ENCODE data around the gene VPS26C.

Gene VPS26C

DNA sequence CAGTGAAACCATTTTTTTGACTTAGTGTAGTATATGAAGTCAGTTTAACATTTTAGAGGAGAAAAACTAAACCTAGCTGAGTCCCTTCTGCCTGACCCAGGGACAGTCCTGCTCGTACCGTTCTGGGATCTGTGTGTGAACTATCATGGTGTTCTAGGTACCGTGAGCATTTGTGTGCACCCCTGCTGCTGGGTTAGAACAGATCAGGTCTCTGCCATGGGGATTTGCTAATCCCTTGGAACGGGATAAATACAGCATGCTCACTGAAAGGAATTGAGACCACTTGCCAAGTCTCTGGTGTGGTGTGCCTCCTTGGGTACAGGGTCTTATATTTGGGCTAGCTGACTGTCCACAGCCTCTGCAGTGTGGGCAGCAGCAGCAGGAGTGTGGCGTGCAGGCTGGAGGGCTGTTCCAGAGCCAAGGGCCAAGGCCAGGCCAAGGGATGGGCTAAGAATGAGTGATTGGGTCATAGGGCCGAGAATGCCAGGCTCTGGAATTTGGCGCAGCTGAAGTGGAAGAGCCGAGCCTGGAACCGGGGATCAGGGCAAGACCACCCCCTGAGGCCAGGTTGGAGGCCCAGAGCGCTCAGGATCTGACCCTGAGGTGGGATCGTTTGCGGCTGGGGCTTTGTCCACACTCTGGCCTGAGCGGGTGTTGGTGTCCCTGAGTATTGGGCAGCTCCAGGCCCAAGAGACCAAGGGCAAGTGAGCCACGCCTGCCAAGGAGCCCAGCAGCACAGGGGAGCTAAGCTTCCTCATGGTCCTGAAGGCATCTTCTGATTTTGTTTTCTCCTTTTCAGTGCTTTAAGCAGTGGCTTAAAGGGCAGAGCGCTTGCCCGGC, 66.3 kb downstream of the VPS26C start:
- no peak for DNase-seq

DNA sequence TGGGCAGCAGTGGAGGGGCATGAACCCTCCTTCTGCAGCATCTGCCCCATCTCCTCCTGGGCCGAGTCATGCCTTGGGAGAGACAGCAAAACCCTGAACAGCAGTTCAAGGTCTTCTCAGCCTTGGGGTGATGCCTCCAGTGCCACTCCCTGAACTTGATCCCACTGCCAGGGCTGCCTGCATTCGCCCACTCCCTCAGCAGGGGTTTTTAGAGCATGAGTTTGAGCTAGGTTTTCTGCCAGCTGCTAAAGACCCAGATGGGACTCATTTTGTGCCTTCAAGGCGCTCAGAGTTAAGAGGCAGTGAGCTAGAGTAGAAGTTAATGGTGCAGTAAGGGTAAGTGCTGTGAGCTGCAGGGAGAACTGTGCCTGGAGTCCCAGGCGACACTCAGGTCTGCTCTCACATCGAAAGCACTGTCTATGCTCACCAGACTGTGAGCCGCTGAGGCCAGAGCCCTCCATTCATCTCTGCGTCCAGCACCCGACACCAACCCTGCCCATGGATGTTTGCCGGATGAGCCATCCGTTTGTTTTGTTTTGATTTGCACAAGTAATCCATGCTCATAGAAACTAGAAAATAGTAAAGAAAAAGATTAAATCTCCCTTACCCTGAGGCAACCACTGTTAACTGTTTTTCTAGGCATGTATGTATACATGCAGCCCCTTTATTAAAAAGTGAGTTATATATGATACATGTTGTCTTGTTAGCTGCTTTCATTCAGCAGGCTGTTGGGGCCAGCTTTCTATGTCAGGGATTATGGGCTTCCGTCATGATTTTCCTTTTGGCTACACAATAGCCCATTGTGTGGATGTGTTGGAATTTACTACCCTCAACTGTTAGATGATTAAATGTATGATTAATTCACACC, 67.8 kb downstream of the VPS26C start:
- no peak for DNase-seq

DNA sequence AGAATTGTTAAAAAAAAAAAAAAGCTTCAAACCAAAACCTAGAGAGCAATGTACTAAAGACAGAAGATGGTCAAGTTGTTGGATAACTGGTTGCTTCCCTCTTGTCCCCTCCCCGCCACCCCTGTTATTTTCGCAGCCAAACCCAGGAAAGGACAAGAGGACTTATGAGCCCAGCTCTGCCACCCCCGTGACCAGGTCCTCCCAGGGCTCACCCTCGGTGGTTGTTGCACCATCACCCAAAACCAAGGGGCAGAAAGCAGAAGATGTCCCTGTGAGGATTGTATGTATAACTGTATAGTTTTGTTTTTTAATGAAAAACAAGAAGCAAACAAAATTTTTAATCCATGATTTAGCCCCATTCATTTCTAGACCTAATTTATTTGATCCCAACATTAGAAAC, 69.4 kb downstream of the VPS26C start:
- no peak for DNase-seq

DNA sequence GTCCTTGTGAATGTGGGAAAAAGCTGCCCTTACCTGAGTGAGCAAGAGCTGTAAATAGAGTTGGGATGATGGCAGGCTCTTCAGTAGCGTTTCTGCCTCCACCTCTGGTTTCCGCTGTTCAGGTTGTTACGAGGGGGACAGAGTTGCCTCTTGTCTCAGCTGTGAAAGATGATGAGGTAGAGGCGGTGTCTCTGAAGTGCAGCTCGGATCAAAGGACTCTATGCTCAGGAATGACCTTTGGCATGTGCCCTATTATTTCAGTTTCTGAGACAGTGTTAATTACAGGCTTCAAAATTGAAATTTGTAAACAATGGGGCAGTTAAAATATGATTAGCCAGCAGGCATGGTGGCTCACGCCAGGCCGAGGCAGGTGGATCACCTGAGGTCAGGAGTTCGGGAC, 70.3 kb downstream of the VPS26C start:
- DNase-seq = no peak

DNA sequence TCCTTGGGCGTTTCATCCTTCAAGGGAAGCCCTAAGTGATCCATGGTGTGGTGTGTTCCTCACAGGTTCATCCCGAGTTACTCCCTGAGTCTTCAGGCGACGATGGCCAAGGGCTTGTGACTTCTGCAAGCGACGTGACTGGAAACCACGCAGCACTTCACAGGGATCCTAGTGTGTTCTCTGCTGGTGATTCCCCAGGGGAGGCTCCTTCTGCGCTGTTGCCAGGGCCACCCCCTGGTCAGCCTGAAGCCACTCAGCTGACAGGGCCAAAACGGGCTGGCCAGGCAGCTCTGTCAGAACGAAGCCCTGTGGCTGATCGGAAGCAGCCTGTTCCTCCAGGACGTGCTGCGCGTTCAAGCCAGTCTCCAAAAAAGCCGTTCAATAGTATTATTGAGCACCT, 71.5 kb downstream of the VPS26C start:
- no peak for DNase-seq

DNA sequence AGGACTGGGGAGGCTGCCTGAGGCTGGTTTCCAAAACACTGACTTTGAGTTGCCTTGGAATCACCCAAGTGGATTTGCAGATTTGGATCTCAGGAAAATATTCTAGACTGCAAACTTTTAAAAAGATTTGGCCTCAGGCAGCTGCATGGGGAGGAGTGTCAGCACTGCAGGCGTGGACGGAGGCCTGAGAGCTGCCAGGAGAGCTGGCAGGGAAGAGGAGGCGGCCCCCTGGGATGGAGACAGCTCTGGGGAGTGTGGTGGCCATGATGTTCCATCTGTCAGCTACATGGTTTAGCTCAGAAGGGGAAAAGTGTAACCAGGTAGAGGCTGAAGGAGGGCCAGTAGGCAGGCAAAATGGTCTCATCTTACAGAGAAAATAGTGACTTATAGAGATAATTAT, 72.1 kb downstream of the VPS26C start:
- DNase-seq = no peak

DNA sequence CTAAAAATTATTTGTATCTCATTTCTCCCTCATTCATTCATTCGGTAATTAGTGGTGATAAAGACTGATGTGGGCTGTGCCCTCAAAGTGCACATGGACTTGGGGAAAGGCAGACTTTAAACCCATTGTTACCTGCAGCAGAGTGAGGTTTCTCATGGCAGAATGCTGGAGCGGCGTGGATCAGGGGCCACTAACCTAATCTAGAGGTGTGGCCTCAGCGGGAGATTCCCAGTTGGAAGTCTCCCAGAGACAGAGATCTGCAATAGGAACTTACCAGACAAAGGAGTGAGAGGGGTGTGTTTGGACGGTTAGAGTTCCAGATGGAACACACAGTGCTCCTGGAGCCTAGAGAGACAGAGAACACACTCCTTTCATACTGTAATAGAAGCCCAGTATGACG, 73.5 kb downstream of the VPS26C start:
- no peak for DNase-seq

DNA sequence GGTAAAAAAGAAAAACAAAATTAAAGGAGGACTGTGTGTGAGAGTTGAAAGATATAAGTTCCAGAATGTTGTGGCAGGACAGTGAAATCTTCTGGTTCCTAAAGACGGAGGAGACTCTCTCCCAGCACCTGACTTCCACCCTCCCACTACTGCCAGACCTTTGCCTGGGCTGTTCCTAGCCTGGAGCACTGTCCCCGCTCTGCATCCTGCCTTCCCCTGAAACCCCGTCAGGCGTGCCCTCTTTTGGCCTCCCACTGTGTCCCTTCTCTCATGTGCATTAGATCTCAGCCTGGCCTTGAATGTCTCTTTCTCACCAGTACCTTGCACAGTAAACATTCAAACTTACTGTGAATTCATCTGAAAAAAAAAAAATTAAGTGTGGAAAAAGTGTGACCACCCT, 74.1 kb downstream of the VPS26C start:
- no peak for DNase-seq

DNA sequence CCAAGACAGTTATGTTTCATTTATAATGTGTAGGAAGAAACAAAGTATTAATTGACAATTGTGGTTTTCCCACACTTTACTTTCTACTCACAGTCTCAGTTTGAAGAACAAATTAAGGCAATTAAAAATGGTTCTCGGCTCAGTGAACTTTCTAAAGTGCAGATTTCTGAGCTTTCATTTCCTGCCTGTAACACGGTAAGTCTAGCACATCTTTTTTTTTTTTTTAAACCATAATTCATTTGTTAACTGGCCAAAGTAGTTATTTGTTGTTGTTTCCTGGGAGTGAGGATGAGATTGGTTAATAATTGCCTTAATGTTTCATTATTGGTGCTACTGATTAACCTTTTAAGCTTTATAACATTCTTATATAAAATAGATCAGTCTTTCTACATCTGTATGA, 75.1 kb downstream of the VPS26C start:
- no peak for DNase-seq

DNA sequence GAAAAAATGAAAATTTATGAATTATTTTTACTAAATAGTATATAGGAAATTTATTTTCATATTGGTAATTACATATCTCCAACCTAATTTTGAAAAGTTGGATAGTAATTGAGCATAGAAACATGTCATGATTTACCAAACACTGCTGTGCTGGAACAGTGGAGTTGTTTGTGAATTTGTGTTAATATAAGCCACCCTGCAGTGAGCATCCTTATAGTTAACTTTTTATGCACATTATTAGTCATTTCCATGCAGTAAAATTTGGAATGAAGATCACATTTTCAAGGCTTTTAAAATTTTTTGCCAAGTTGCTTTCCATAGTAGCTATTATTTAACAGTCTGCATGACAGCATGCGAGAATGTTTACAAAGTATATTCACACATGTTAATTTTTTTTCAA, 78.3 kb downstream of the VPS26C start:
- DNase-seq = no peak

DNA sequence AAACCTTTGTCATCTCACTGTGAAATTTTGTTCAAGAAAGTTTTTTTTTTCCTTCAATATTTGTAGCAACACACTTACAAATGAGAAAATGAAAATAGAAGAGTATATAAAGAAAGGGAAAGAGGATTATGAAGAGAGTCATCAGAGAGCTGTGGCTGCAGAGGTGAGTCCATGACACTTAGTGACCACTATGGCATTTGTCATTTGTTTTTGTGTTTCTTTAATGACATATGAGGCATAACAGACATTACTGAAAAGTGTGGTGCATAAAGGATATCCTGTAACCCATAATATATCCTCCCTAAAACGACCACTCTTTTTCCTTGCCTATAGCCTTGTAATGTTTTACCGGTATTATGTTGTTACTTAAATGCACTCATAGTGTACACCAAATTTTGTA, 80.2 kb downstream of the VPS26C start:
- no peak for DNase-seq

DNA sequence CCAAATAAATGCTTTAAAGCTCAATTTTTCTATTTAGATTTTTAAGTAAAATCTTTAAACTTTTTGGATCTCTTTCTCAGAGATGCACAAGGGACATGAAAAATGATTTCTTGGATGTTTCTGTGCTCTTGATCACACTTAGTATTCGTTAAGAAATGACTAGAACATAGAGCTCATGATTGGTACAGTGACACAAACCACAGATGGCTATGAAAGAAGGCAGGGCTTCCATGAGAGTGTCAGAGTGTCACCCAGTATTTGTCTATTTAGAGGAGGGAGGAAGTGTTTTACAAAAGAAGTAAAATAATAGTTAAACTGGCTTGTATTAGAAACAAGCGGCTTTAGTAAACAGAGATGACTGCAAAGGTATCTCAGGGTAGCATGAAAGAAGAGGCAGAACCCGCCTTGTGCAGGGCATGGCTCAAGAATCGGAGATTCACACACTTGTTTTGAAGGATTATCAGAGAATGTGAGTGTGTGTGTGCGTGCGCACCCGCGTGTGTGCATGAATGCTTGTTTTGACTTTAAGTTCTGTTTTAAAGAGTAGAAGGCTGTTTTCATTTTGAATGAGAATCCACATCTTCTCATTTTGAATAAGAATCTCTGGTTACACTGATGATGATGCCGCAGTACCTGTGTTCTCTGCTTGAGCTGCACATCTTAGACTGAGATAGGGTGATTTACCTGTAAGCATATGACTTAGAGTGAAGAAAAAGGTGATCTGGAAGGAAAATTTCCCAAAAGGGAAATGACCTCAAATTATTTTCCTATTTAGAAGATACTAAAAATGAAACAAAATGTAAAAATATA, 82.1 kb downstream of the VPS26C start:
- DNase-seq = no peak

DNA sequence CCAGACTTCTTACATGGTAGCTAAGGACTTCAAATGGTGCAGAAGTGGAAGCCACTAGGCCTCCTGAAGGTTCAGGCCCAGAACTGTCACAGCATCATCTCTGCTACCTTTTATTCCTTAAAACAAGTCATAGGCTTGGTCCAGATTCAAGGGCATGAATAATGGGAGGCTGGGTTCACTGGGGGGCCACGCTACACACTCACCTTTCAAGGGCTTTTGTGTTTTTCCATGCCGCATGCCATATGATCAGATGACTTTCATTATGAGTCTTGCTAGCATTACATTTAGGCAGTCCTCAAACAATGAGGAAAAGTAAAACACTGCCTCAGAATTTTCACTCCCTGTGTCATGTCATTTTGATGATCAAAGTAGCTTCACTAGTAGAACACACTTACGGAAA, 83.4 kb downstream of the VPS26C start:
- DNase-seq = no peak

DNA sequence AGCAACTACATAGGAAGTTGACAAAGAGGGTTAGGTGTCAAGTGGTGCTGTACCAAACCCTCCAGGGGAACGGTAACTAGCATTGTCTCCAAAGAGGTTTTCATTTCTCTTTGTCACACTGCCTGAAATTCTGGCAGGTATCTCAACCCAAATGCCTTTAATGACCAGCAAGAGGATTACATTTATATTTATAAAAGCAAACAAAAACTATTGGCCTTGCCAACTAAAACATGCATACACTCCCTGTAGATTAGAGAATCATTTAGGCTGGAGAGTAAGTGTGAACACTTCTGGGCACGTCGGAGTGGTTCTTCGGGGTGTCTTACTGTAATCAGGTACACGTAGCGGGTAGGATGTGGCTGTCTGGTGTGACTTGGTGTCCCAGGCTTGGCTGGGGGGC, 84.9 kb downstream of the VPS26C start:
- DNase-seq = no peak

DNA sequence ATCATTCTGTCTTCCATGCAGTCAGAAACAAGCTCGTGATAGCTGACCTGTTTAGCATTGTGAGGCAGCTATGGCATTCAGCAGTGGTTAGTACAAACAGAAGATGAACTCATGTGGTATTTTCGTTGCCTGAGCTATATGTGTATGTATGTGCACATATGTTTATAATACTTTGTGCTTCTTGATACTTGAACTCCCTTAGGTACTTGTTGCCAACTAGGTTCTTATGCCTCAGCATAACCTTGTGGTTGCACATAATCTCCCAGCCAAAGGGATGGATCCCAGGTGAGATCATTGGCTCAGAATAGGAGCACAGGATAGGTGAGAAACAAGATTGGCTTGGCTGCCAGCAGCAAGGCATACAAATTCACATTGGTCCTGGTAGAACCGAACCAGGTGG, 86.1 kb downstream of the VPS26C start:
- no peak for DNase-seq

DNA sequence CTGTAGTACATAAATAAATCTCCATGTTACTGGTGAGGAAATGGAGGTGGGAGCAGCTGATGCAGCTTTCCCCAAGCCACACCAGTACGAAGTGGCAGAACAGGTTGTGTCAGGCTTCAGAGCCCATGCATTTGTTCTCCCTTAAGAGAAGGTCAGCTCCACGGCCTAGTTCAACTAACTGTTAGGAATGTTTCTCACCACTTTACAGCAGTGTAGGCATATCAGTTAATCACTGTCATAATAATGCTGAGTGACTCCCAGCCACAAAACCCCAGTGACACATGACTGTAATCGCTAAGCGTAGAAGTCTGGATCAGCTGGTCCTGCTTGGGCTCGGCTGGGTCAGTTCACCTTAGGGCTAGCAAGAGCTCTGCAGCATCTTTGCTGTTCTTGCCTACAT, 90.4 kb downstream of the VPS26C start:
- no peak for DNase-seq
